ENCODE measurements around the gene TMEM138.

The TMEM138 gene

GRCh38 chr11:61361741-61362541 lies at the start of gene TMEM138, which contains the start of gene CYB561A3:
Gene TMEM138, plus strand, starts transcription at chr11:61362374. Its CDS starts 2,017 bp downstream, at chr11:61364391.
Gene CYB561A3, minus strand, starts transcription at chr11:61361882. Its CDS starts 5,169 bp downstream, at chr11:61356713.
- peak; percentile 89 for FAIRE-seq

- no peak for FAIRE-seq
These were observed 46.9 kb upstream of the TMEM138 start for GRCh38 chr11:61315260-61315659.

DNA sequence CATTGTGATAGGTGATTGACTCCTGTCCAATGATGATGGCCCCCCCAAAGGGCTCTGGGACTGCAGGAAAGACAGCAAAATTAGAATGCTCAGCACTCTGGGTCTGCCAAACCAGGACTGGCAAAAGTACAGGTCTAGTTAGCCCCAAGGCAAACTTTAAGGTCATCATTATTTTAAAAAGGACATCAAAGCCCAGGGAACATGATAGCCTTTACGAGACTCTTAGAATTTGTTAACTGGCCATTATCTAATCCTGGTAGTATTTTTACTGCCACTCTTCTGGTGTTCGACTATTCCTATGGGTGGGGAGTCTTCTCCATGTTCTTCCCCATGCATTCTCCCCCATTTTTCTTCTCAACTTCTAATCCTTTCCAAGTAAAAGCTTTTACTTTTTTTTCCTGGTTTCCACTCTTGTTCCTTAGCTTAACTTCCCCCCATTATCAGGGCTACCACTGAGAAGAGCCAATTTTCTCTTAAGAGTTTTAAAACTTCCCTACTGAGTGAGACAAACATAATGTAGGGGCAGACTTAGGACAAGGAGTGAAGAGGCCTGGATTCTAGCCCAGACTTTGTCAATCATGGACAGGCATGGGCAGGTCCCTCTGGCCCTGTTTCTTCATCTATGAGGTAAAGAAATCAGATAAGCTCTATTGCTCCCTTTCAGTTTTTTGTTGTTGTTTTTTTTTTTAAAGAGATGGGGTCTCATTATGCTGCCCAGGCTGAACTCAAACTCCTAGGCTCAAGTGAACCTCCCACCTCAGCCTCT lies 36.3 kb upstream of the TMEM138 start:
- FAIRE-seq: no peak

DNA sequence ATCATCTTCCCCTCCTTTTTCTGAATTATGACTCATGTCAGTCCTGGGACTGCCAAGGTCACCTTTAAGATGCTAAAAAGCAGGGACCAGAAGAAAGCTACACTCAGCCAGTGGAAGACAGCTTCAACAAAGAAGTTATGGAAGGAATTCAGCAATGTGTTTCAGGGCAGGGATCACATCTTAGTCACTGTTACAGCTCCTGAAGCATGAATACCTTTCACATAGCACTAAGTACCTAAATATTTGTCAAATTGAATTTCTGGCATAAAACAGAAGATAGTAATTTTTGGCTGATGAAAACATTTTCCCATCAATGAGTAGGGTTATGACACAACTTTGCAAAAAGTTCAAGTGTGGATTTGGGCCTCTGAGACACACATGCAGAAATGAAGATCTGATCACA lies 34.5 kb upstream of the TMEM138 start:
- no peak for FAIRE-seq

DNA sequence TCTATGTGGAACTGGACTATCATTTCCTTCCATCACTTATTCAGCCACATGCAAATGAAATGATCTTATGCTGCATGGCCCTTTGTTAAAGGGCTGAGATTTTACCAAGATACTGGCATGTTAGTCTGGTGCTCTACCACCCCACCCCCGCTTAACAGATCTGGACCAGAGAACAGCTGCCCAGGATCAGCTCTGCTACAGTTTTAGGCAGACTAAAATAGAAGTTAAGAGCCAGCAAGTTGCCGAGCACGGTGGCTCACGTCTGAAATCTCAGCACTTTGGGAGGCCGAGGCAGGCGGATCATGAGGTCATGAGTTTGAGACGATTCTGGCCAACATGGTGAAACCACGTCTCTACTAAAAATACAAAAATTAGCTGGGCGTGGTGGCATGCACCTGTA lies 33.8 kb upstream of the TMEM138 start:
- FAIRE-seq: no peak

DNA sequence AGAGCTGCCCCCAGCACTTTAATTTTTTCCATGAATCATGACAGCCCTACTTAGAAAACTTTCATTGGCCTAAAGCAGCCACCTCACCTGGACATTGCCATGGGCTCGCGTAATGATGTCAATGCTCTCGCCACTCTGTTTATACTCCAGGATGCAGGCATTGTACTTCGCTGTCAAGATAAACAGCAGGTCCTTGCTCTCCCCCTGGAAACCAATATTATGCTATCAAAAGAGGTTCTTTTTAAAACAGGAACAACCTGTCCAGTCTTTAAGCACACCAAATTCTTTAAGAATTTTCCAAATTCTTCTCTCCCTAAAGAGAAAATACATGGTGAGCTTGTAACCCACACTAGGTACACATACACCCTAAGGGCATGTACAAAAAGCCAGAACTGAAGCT lies 32.3 kb upstream of the TMEM138 start:
- no peak for FAIRE-seq

DNA sequence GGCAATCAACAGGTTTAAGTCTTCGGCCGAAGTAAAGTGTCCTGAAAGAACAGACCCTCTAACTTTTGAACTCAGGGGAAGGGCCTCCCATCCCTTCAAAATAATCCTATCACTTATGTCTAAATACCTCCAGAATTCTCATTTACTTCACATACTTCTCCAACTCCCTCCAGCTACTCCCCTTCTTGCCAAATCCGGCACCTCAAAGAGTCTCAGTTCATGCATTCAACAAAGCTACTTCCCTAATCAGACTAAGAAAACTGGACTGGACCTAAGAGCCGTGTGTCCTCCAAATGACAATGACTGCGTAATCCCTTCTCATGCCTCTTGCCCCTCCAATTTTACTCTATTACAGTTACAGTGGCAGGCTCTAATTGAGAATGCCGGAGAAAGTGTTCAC lies 30.5 kb upstream of the TMEM138 start:
- no peak for FAIRE-seq

GRCh38 chr11:61332281-61332796 lies 29.8 kb upstream of the TMEM138 start:
- FAIRE-seq: no peak

DNA sequence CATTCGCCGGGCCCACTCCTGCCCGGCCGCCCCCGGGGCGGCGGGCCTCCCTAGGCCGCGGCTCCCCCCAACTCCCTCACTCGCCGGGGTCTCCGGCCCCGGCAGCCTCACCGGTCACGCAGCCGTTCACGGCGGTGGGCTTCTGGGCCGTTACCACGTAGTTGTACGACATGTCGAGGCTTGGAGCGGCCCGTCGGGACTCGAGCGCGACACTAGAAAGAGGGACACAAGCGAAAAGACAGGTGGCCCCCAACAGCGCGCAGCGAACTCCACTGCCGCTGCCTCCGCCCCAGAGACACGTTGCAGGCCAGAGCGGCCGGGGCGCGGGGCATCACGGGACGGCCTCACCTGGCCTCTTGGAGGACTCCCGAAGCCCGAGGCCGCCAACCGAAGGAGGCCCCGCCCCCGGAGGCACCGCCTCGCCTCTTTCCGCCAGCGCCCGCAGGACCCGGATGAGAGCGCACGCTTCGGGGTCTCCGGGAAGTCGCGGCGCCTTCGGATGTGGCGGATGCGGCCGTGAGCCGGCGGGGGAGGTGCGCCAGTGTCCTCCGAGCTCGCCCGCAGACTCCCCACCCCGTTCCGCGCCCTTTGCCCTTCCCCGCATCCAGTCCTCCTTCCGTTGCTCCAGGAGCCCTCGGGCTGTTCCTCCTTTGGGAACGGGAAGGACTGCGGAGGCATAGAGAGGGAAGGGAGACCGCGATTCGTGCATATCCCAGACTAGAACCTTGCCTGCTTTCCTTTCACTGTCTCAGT lies 29.2 kb upstream of the TMEM138 start, which contains the start of the genes DDB1 and TKFC:
Gene DDB1, minus strand, starts transcription at position 309 of the 753 bp plus-strand sequence. Its CDS starts 137 bp downstream, at position 172.
Gene TKFC, plus strand, starts transcription at position 432 of the 753 bp plus-strand sequence. CDS start 1,501 bp downstream, outside the sequence.
- FAIRE-seq: peak; percentile 63

DNA sequence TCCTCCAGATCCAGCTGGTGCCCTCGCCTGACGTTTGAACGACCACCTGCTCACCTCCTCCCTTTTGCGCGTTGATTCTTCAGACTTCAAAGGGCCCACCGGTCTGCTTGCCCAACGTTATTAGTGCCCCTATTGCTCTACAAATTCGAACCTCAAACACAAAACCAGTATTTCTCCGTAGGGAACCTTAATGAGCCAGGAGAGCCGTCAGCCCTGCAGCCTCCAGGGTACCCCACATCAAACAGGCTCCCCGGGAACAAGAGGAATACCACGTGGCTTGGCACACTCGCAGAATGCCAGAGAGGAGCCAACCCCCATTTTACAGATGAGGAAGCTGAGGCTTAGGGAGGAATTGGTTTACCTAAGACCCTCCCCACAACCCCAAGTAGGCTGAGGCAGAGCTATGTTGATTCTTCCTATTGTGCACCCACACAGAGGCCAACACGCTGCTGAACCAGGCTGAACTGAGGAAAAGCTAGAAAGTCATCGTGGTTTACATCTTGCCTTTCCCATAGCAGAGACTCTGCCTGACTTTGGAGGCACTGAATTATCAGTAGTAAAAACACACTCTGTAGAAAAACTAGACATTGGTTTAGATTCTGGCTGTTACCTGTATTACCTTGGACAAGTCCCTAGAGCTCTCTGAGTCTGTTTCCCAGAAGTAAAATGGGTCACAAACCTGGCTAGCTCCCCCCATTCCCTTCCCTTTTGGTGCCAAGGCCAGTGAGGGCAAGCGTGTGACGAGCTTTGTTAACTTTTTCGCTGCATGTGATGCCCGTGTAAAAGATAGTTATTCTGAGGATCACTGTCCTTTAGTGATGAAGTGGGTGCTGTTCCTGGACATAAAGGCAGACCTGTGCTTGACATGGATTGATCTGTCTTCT lies 28.4 kb upstream of the TMEM138 start:
- no peak for FAIRE-seq

DNA sequence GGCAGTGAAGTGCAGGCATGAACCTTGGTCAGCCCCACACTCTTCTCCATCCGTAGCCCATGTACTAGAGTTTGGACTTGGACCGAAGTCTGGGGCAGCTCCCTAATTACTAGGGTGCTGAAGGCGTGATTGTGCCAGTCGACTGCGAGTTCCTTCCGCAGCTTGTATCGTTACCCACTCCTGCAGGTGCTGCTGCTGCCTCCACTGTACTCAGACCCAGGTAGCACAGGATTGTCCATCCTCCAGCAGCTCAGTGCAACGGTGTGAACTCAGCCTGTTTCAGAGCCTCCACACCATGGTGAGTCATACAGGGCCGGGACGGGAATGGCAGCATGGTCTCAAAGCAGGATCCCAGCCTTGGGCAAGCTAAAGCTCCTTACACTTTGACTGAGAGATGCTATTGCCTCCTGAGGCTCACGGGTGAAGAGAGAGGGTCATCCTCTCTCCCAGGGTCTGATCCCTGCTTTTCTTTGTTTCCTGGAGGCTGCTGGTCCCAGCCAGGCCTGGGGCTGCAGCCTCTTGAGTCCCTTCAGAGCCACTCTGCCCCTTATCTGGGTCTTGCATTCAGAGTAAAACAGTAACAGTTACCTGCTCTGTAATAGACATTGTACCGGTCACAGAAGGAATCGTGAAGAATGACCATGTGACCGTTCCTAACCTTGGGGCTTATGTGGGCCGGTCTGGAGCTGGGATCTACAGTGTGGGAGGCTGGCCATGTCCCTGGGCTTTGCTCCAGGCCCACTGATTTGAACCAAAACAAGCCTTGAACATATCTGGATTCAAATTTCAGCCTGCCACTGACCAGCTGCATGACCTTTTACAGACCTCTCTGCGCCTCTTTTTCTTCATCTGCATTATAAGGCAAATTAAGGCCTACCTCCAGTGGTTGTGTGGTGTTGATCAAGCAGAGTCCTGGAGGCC lies 27.5 kb upstream of the TMEM138 start:
- FAIRE-seq: no peak

DNA sequence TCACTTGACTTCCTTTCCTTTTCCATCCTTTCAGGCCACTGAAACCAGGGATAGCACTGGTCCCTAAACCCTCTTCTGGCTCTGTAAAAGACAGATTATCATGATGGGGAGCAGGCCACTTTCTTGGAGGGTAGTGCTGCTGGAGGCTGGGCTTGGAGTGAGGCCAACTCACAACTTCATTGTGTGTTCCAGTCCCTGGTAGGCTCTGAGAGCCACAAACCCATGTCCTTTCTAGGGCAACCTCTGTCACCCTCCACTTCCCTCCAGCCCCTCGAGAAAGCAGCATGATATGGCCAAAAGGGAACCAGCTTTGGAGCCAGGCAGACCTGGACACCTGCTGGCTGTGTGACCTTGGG lies 26.8 kb upstream of the TMEM138 start:
- no peak for FAIRE-seq

DNA sequence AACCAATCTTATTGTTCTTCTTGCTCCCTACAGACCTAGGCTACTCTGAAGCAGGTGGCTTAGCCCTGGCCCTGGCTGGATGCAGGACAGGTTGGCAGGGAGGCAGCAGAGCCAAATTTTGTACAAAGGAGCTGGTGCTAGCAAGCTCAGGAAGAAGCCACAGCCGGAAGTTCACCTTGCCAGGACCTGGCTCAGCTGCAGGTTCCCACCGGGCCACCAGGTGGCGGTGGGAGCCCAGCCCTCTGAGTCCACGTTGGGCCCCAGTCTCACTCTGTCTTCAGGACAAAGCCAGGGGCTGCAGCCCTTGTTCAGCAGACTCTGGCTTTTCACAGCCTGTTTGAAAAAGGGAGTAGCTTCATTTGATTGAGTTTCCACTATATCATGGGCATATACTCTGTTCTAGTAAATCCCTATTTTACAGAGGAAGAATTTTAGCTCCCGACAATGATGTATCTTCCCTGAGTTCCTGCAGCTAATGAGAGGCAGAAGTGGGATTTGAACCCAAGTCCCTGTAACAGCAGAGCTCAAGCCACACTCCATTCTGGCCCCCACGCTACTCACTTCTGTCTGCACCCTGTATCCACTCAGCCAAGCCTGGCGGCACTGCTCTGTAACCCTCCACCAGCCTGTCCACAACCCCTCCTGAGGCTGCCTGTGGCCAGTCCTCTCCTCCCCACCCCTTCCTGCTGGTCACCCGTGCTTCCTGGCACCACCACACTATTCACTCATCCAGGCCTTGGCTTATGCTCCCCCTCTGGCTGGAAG lies 25.8 kb upstream of the TMEM138 start:
- FAIRE-seq: no peak

DNA sequence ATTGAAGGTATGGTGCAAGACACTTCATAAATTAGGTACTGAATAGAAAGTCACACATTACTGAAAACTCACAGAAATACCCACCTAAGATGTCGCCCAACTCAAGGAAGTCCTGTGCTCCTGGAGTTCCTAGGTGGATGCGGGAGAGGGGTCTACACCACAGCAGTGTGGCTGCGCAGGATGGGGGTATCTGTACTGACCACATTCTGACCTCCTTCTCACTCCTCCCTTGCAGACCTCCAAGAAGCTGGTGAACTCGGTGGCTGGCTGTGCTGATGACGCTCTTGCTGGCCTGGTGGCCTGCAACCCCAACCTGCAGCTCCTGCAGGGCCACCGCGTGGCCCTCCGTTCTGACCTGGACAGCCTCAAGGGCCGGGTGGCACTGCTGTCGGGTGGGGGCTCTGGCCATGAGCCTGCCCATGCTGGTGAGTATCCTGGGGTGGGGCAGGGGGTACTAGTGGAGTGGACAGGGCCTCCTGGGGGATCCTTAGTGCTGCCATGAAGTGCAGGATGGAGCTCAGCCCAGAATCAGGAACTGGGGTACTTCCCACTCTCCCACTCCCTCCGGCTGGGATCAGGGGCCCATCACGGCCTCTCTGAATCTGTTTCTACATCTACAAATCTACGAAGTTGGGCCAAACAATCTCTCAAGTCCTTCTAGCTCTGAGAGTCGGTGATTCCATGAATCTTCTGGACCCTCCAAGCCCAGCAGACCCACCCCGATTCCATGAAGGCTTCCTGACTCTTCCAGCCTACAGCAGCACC lies 24.3 kb upstream of the TMEM138 start:
- no peak for FAIRE-seq

- FAIRE-seq: no peak
These were observed 23.2 kb upstream of the TMEM138 start for GRCh38 chr11:61338783-61339489.

GRCh38 chr11:61339490-61339878 lies 22.7 kb upstream of the TMEM138 start:
- no peak for FAIRE-seq

DNA sequence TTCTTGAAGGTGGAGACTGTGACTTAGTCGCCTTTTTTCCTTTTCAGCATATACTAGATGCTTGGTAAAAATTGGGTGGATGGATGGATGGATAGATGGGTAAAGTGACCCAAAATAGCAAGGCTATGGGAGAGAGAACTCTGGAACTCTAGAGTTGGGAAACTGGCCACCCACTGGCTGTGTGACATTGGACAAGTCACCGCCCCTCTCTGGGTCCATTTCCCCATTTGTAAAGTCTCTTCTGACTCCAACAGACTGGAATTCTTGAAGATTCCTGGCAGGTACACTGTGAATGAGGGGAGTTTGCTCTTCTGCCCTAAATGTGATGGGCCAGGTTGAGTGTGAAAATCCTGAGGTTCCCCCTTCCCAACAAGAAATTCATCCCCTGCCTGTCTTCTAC lies 21.2 kb upstream of the TMEM138 start:
- no peak for FAIRE-seq

DNA sequence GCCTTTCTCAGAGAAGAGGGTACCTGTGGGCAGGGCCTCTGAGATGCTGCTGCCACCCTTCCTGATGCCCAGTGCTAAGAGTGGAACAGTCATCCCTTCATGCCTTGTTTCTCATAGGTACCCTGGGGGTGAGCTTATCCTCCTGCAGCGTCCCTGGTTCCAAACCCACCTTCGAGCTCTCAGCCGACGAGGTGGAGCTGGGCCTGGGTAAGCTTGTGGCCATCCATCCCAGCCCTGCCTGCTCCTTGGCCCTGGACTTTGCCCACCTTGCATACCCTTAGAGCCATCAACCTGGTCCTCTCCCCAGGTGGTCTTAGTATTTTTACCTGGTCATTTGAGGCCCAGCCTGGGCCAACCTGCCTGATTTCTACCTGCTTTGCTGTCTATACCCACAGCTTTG lies 20.5 kb upstream of the TMEM138 start:
- no peak for FAIRE-seq
